D721Med (cell line): Measurements from ENCODE around the gene PSMF1.

Source experiments
- DNase-seq: peaks from one replicate; pipeline ENCODE4 v3.0.0; 2011; ENCODE audit warnings: low spot score; ENCODE audit not compliant: insufficient read length
- FAIRE-seq: peaks from 2 replicates; lab custom pipeline; 2011; peaks lifted over from hg19 to GRCh38; lab: Jason Lieb, UNC
- CTCF ChIP-seq: IDR thresholded peaks from 2 replicates; pipeline ENCODE4 v1.5.1; 2012; ENCODE audit warnings: mild to moderate bottlenecking, control low read depth; ENCODE audit not compliant: insufficient read depth; ENCODE audit errors: missing control alignments

The PSMF1 gene

GRCh38 chr20:1186367-1186991, 68.1 kb downstream of the PSMF1 start:
- DNase-seq, result no peak
- FAIRE-seq, result no peak
- no peak for TF ChIP-seq CTCF

- no peak for FAIRE-seq
- TF ChIP-seq CTCF, result no peak
- DNase-seq, result no peak
These were observed 69.3 kb downstream of the PSMF1 start for GRCh38 chr20:1187605-1188171.

GRCh38 chr20:1188347-1188746, 69.9 kb downstream of the PSMF1 start:
- DNase-seq, result no peak
- TF ChIP-seq CTCF, result no peak
- no peak for FAIRE-seq

DNA sequence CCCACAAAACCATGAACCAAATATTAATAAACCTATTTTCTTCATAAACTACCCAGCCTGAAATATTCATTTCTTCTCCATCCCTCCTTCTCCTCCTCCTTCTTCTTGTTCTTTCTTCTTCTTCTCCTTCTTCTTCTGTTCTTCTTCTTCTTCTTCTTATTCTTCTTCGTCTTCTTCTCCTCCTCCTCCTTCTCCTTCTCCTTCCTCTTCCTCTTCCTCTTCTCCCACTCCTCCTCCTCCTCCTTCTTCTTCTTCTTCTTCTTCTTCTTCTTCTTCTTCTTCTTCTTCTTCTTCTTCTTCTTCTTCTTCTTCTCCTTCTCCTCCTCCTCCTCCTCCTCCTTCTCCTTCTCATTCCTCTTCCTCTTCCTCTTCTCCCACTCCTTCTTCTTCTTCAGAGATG, 71.4 kb downstream of the PSMF1 start:
- no peak for TF ChIP-seq CTCF
- no peak for DNase-seq
- no peak for FAIRE-seq

GRCh38 chr20:1190847-1191246, 72.4 kb downstream of the PSMF1 start:
- no peak for FAIRE-seq
- TF ChIP-seq CTCF, result no peak

DNA sequence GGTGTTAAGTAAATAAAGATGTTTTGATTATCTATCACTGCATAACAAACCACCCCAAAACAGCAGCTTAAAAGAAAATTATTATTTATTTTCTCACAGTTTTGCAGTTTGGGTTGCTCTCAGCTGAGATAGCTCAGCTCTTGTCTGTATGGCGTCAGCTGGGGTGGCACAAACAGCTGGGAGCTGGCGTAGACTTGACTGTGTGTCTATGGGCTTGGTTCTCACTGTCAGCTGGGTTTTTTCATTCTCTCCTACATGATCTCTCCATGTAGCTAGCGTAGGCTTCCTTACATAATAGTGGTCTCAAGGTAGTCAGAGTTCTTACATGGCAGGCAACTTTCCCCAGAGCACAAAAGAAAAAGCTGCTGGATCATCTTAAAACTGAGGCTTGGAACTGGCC, 72.9 kb downstream of the PSMF1 start:
- no peak for TF ChIP-seq CTCF
- no peak for DNase-seq
- no peak for FAIRE-seq

More at GRCh38 chr20:1190847-1191246, 72.4 kb downstream of the PSMF1 start:
- no peak for DNase-seq

- no peak for TF ChIP-seq CTCF
- DNase-seq (no peak), FAIRE-seq (no peak)
These were observed 76.8 kb downstream of the PSMF1 start for GRCh38 chr20:1195226-1195625.
